Erythroblast (primary cell): ENCODE results near the gene NR1H2.

Experiments
- DNase-seq, 2 experiments: peaks; one replicate each; lab custom pipeline; 2025; lab: John Stamatoyannopoulos, UW
- GATA1 ChIP-seq: IDR thresholded peaks from 2 replicates; pipeline ENCODE4 v1.6.1; 2011; ENCODE audit warnings: low read depth, mild to moderate bottlenecking, control low read depth, low read length, moderate library complexity
- POLR2A ChIP-seq: IDR thresholded peaks from 2 replicates; pipeline ENCODE4 v1.6.1; 2011; ENCODE audit warnings: mild to moderate bottlenecking, low read length

Gene NR1H2

GRCh38 chr19:50423279-50424113 lies 47.2 kb downstream of the NR1H2 start:
- TF ChIP-seq GATA1 (no peak), POLR2A (no peak)
- no peak for DNase-seq

GRCh38 chr19:50425581-50425980 lies 49.3 kb downstream of the NR1H2 start:
- DNase-seq, result no peak
- TF ChIP-seq POLR2A (no peak), GATA1 (no peak)

- no peak for DNase-seq
- TF ChIP-seq POLR2A, result no peak
- TF ChIP-seq GATA1, result no peak
Observed at GRCh38 chr19:50427318-50427925, 51.2 kb downstream of the NR1H2 start.

- no peak for TF ChIP-seq GATA1
- TF ChIP-seq POLR2A, result no peak
- DNase-seq, result peak; percentile 65 to 67
Observed at GRCh38 chr19:50427997-50428425, 51.8 kb downstream of the NR1H2 start.

GRCh38 chr19:50428772-50429463 lies 52.7 kb downstream of the NR1H2 start:
- DNase-seq, result no peak
- TF ChIP-seq GATA1 (no peak), POLR2A (no peak)

GRCh38 chr19:50430888-50431342 lies 54.7 kb downstream of the NR1H2 start:
- TF ChIP-seq POLR2A, result no peak
- no peak for TF ChIP-seq GATA1
- no peak for DNase-seq

- DNase-seq, result peak; percentile 74 to 89
- no peak for TF ChIP-seq GATA1
- TF ChIP-seq POLR2A, result no peak
Observed at GRCh38 chr19:50431343-50432220, 55.3 kb downstream of the NR1H2 start.

GRCh38 chr19:50432221-50433028 lies 56.2 kb downstream of the NR1H2 start, which contains the start of gene MYBPC2:
MYBPC2 (plus strand) TSS chr19:50432892; CDS start chr19:50432954, 62 bp downstream.
- no peak for DNase-seq

More at GRCh38 chr19:50432221-50433028, 56.2 kb downstream of the NR1H2 start, which contains the start of gene MYBPC2:
- TF ChIP-seq POLR2A (no peak), GATA1 (no peak)
